ENCODE data around the gene NFATC1.

- TF ChIP-seq EZH2 (IDR thresholded peaks at IDR 0.05; ENCODE audit: borderline replicate concordance, insufficient read depth, low read length, poor library complexity, severe bottlenecking) (no peak), CTCF (IDR thresholded peaks at IDR 0.05; ENCODE audit: poor library complexity, severe bottlenecking) (no peak), SMC3 (conservative IDR thresholded peaks at IDR 0.05; ENCODE audit: poor library complexity) (no peak), MXI1 (conservative IDR thresholded peaks at IDR 0.05; ENCODE audit: poor library complexity, severe bottlenecking) (no peak), POLR2AphosphoS5 (IDR thresholded peaks at IDR 0.05) (no peak)
These were observed 152.3 kb downstream of the NFATC1 start for GRCh38 chr18:79548077-79548450.
